Esophagus muscularis mucosa (tissue), 3 donors: Measurements from ENCODE around the gene PRKCH.

Experiments used
- CTCF ChIP-seq, 3 experiments: fragments of 200-600 bp in 2 of 3; fragments of 450-650 bp in 1 of 3; sonication (generic) in 2 of 3; IDR thresholded peaks; one replicate each; pipeline ENCODE4 v1.5.1; 2017 to 2019; ENCODE audit warnings: antibody characterized with exemption in 3 of 3, mild to moderate bottlenecking in 2 of 3, moderate library complexity in 1 of 3
- POLR2A ChIP-seq: fragments of 450-650 bp; IDR thresholded peaks from one replicate; pipeline ENCODE4 v1.6.1; 2017; ENCODE audit warnings: antibody characterized with exemption, moderate library complexity, mild to moderate bottlenecking, low read depth

GRCh38 chr14:61284001-61284400, 37.4 kb upstream of the PRKCH start:
- no peak for TF ChIP-seq CTCF (IDR thresholded peaks at IDR 0.05)
- TF ChIP-seq POLR2A: no peak
